GM18858 (cell line): ENCODE data around the gene TXLNG.
"Not testable (repeated sequence)": the region's sequence is repeated elsewhere in the genome, so short reads cannot be mapped to it uniquely, and the experiment has no call there.

Source experiments
- ATAC-seq: cut with Tn5 transposase; IDR thresholded peaks from one replicate; pipeline ENCODE4 v1.9.1; 2021; ENCODE audit not compliant: unreplicated experiment

The TXLNG gene

GRCh38 chrX:16786139-16786790, at the start of gene TXLNG:
TSS of gene TXLNG (plus strand) at chrX:16786466. CDS start at chrX:16786488, 22 bp downstream.
- peak; percentile 98 for ATAC-seq

DNA sequence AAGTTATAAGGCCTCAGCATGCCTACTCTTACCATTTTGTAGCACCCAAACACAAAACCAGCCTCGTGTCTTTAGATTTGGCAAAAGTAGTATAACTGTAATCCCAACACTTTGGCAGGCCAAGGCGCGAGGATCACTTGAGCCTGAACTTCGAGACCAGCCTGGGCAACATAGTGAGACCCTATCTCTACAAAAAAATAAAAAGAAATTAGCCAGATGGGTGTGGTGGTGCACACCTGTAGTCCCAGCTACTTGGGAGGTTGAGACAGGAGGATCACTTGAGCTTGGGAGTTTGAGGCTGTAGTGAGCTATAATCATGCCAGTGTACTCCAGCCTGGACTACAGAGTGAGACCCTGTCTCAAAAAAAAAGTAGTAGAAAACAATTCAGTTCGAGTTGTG, 49.2 kb upstream of the TXLNG start:
- ATAC-seq, result no peak

DNA sequence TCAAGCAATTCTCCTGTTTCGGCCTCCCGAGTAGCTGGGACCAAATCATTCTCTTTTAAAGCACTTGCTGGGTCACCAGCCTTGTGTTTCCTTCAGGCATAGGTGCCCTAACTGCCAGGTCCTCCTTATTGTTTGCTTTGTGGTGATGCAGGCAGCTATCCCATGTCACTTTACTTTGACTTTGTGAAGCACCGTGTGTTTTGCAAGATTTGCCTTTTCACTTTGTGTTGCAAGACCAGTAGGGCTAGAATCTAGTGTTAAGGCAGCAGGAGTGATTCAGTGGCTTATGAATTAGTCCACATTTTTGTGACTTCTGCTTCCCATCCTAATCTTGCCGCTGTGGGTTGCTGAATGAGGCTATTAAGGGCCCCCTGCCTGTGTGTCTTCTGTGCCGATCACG, 46.7 kb upstream of the TXLNG start:
- no peak for ATAC-seq

DNA sequence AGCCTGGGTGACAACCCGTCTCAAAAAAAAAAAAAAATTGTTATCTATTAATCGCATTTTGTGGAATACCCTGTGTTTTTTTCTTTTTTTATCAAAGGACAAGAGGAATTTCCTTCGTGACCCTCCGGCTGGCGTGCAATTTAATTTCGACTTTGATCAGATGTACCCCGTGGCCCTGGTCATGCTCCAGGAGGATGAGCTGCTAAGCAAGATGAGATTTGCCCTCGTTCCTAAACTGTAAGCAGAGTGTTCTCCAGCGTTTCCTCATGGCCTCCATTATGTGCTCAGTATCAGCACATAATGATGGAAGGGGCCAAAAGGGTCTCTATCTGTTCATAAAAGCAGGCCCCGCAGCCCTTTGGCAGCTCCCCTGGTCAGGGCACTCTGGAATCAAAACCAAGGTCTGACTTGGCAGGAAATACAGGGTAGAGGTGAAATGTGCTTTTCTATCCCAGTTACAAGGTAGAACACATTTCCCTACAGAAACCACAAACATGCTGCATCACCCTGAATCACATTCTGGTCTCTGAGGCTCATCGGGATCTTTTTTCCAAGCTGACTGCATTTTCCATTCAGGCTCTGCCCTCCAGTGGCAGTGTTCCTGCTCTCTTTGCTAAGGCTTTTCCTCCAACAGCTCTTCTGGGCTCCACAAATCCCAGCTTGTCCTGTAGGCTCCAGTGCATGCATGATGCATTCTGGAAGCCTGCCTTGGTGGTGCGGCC, 42.5 kb upstream of the TXLNG start:
- no peak for ATAC-seq

GRCh38 chrX:16745102-16745501, 41.2 kb upstream of the TXLNG start:
- ATAC-seq, result no peak

GRCh38 chrX:16745659-16746058, 40.6 kb upstream of the TXLNG start:
- no peak for ATAC-seq

DNA sequence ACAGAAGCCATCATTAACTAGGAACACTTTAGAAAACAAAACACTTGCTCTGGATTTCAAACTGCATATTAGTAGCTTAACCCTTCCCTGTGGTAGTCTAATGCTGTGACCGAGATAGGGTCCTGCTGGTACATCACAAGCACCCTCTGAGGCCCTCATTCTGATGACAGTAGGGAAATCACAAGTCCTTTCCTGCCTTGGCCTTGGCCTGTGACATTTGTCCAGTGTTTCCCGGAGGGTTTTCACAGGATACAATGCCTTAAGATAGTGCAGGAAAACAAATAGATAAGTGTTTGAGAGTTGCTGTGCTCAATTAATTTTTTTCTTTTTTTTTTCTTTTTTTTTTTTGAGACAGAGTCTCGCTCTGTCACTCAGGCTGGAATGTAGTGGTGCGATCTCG, 37.8 kb upstream of the TXLNG start:
- ATAC-seq, result no peak

DNA sequence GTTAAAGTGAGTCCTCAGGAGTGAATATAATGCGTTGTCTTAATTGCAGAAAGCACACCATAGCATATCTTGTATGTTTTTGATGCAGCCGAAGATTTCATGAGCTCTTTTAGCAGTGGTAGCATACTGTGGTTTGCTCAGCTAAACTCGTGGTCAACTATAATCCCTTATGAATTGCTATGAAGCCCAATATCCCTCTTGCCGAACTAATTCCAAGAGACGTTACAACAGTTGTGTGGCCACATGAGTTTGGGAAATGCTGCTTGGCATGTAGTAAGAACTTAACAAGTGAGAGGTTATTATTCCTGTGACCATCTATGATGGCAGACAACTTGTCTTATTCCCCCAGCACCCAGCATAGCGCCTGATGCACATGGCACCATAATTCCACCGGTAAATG, 36.1 kb upstream of the TXLNG start:
- ATAC-seq, result no peak

DNA sequence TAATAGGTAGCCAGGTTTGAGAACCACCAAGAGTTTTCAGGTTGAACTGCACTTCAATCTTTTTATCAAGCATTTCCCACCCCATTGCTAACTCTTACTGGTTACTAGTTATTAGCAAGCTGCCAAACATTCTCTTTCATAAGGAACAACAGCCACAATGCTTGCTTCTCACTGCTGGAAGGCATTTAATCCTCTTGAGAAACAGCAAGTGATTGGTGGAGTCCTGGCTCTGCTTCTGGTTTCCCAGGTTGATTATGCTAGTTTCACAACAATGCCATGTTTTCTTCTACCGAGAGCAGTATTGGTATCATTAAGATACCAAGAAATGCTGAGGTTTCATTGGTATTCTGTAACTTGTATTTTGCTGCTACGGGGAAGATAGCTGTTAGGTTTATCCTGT, 32.2 kb upstream of the TXLNG start:
- ATAC-seq, result no peak

DNA sequence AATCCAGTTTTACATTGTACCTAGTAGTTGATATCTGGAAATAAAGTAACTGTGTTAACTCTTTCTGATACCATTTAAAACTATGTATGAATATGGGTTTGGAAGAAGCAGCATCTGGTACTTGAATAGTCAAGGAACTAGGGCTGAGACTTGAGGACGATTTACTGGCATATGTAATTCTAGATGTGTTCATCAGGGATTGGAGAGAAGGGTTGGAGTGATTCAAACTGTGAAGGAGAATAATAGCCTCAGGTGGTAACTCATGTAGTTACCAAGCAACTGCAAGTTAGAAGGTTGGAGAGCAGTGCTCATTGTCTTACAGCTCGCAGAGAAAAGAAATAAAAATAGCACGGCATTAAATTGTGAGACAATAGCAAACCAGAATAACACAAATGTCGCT, 29.5 kb upstream of the TXLNG start:
- ATAC-seq, result no peak

DNA sequence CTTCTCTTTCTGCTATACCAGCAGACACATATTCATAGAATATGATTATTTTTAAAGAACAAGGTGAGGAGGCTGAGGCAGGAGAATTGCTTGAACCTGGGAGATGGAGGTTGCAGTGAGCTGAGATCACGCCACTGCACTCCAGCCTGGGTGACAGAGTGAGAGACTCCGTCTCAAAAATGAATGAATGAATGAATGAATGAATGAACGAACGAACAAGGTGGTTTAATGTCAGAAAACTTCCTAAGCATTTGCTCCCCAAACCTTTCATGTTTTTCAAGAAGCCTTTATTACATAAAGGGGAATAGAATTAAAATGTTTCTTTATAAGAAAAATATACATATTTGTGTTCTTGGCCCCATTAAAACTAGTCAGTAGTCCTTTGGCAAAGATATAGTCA, 24.8 kb upstream of the TXLNG start:
- not testable (repeated sequence) for ATAC-seq

GRCh38 chrX:16762579-16762978, 23.7 kb upstream of the TXLNG start:
- ATAC-seq, result no peak

DNA sequence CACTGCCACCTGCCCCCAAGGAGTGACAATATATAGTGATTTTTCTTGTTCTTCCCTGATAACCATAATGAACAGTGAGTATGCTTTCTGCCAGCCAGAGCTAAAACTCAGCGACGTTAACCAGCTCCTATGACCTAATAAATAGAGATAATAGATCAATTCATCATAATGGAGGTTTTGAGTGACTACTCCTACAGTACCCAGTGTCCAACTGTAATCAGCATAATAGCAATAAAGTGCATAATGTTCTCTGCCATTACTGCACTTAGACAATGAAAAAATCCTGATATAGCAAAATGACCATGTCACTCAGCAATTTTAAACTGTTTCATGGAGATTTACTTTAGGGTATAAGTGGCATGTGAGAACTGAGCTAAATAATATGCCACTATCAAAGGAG, 20.7 kb upstream of the TXLNG start:
- no peak for ATAC-seq

- ATAC-seq, result no peak
These were observed 15.2 kb upstream of the TXLNG start for GRCh38 chrX:16770970-16771482.

- ATAC-seq, result no peak
These were observed 14.5 kb upstream of the TXLNG start for GRCh38 chrX:16771483-16772398.

GRCh38 chrX:16772460-16772859, 13.8 kb upstream of the TXLNG start:
- no peak for ATAC-seq

DNA sequence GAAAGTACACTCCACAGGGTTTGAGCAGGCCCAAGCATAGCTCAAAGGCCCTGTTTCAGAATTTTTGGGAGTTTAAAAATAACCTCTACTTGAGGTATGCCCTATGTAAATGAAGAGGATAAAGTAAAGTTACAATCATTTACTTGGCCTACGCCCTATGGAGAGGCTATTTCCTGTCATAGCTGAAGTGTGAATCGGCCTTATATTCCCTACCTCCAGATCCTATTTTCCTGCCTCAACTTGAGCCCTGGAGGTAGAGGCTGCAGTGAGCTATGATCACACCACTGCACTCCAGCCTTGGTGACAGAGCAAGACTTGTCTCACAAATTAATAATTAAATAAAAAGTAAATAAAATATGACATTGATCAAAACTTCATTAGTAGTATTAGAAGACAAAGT, 11.5 kb upstream of the TXLNG start:
- no peak for ATAC-seq

- ATAC-seq, result no peak
These were observed 7.7 kb upstream of the TXLNG start for GRCh38 chrX:16778545-16778944.

GRCh38 chrX:16778993-16779392, 7.3 kb upstream of the TXLNG start:
- no peak for ATAC-seq

- not testable (repeated sequence) for ATAC-seq
These were observed 6.5 kb upstream of the TXLNG start for GRCh38 chrX:16779815-16780214.

DNA sequence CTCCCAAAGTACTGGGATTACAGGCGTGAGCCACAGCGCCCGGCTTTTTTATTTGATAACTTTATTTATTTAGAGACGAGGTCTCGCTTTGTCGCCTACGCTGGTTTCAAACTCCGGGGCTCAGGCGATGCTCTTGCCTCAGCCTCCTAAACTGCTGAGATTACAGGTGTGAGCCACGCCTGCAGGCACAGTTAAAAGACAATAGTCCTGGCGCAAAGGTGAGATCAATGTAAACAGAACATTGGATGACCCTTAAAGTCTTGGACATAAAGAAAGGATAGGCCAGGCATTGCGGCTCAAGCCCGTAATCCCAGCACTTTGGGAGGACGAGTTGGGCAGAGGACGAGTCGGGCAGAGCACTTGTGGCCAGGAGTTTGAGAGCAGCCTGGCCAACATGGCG, 2.8 kb upstream of the TXLNG start:
- ATAC-seq, result no peak

- not testable (repeated sequence) for ATAC-seq
These were observed 1.8 kb upstream of the TXLNG start for GRCh38 chrX:16784440-16784839.
